Stimulated activated CD8-positive, alpha-beta memory T cell treated with anti-CD3 and anti-CD28 coated beads, Interleukin-2, amount 100 ng/mL, for 48 hours (primary cell): ENCODE results near the gene PCSK7.

Source experiments
- DNase-seq, 2 donors: peaks; one replicate each; pipeline ENCODE4 v3.0.0-alpha.2; 2020; ENCODE audit warnings: low read depth in 2 of 2

Gene PCSK7

DNA sequence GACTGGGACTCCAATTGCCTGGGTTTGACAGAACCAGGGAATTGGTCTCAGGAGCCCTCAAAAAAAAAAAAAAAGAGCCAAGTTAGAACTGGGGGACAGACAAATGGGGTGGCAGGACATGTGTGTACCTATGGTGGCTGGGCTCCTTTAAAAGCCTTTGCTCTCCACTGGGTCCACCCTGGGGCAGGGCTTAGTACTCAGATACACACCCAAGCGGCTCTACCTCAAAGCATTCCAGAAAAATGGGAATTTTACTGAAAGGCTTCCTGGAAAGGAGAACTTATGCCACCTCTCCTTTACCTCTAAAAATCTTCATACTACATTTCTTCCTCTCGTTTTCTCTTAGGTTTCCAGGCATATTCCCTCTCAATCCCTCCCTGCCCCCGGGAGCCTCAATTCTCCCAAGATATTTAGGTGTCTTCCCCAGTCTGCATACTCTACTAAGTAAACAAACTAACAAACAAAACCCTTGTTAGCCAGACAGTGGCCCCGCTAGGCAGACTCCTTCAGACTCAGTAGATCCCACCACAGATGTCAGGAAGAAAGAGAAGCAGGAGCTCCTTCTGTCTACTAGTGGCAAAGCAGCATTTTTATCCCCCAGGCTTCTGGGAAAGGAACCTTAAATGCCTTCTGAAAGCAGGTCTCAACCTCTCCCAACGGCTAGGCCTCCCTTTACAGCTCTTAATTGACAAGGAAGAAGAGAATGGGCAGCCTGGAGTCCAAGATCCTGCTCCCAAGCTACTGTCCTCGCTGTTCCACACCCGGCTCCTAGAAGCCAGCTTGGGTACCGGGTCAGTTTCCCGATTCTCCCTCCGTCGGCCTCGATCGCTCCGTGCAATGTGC is 653 bp downstream of the PCSK7 start:
- DNase-seq = no peak

DNA sequence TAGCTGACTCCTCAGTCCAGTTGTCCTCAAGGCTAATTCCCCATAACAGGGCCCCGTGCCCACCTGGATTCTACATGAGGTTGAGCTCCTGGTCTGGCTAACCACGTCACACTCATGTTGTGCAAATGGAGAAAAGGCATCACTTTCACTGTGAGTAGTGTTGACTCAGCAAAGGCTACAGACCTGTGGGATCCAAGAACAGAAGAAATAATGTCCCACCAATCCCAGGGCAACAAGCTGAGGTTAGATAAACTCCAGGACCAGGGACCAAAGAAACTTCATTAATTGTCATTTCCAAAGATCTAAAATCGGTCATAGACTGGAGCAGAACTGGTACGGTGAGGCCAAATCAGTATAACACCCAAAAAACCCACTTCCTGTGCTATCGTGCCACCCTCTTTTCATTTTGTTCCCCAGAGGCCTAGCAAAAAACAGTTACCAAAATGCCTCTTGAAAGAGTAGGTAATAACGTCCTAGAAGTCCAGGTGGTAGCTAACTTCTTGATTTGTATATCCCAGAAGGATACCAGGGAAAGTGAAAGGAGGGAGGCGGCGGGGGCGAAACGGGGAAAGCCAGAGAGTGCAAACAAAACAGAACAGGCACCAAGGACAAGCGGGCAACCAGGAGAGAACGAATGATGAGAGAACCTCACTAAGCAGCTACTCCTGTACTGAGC is 1.4 kb downstream of the PCSK7 start:
- DNase-seq = peak in 1 of 2 donors; percentile 30

GRCh38 chr11:117229931-117230285 is 2.0 kb downstream of the PCSK7 start:
- DNase-seq = no peak

DNA sequence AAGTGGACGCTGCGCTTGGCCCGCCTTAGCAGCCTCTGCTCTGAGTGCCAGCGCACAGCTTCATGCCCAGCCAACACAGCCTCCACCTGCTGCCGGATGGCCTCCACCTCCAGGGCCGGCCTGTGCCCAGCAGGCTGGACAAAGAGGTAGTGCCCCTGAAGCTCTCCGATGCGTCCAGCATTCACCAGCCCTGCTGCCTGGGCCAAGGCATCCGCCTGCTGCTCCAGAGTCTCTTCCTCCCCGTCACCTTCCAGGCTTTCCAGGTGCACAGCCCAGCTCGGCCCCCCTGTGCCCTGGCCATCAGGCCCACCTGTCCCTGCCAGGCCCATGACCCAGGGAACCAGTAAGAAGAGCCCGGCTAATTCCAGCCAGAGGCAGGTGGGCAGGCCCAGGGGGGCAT is 2.5 kb downstream of the PCSK7 start:
- DNase-seq = no peak

- no peak for DNase-seq
These were observed 3.8 kb downstream of the PCSK7 start for GRCh38 chr11:117228091-117228490.

DNA sequence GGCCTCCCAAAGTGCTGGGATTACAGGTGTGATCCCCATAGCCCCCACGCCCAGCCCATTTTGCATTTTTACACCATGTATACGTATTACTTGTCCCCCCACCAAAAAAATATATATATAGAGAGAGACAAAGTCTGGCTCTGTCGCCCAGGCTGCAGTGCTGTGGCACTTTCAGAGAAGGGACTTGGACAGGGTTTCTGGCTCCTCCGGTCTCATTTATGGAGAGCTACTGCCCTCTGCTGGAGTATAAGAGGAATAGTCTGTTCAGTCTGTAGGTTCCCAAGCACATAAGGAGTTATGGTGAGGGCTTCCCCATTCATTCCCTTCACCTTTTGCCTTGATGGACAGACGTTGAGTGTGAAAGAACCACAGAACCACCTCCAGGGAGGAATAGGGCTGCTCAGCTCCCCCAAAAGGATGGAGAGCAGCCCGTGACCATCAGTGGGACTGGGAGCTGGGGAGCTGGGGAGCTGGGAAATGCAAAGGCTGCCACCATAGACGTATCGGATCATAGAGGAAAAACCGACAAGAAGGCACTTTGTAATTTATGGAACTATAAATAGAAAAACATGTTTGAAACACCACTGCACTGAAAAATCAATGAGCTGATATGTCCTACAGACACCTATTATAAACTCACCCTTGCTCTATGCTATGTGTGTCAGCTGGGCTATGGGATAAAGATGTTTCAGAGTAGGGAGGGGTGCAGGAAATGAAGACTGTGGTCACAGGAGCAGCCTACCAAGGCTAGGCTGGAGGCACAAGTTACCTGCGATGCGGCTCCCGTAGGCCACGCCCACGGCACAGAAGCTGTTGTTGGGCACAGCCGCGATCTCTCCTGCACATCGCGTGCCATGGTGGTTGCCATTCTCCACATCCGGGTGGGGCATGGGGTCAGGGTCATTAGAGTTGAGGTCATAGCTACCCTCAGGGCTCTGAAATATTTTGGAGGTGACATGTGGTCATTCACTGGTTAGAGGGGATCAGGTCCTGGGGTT is 5.2 kb downstream of the PCSK7 start:
- no peak for DNase-seq

- no peak for DNase-seq
These were observed 6.2 kb downstream of the PCSK7 start for GRCh38 chr11:117225553-117226170.

DNA sequence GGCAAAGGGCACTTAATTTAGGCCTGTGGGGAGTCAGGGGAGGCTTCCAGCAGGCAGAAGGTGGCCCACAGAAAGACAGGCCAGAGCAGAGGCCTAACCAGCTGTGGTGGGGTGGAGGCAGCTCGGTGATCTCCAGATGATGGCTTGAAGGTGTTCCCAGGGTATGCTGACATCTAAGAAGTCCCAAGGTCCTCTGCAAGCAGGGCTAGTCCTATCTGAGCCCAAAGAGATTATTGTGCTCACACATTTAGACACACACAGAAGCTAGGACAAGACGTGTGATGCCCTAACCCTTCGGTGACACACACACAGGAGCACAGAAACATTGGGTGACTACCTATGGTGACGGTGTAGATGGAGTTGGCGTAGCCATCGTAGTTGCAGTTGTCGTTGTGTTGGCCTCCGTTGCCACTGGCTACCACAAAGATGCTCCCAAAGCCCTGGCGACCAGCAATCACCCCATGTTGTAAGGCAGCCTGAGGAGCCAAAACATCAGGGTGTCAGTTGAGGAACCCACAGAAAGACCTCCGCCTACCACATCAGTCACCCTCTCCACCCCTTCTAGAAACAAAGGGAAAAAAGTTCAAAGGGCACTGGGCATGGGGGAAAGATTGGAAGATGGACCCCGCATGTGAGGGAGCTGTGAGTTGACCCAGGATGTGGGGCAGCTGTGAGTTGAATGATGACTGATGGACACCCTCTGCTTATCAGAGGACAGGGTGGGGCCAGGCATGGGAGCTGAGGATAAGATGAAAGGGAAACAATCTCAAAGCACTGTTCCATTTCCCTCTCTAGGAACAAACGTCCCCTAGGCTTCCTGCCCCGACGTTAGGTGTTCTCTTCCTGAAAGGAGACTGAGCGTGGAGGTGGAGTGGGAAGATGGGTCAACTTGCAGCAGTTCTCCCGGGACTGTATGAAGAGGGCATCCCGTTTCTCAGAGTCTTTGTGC is 7.9 kb downstream of the PCSK7 start:
- no peak for DNase-seq

- DNase-seq = no peak
These were observed 8.7 kb downstream of the PCSK7 start for GRCh38 chr11:117222991-117223740.

- DNase-seq = no peak
These were observed 9.9 kb downstream of the PCSK7 start for GRCh38 chr11:117221775-117222517.

DNA sequence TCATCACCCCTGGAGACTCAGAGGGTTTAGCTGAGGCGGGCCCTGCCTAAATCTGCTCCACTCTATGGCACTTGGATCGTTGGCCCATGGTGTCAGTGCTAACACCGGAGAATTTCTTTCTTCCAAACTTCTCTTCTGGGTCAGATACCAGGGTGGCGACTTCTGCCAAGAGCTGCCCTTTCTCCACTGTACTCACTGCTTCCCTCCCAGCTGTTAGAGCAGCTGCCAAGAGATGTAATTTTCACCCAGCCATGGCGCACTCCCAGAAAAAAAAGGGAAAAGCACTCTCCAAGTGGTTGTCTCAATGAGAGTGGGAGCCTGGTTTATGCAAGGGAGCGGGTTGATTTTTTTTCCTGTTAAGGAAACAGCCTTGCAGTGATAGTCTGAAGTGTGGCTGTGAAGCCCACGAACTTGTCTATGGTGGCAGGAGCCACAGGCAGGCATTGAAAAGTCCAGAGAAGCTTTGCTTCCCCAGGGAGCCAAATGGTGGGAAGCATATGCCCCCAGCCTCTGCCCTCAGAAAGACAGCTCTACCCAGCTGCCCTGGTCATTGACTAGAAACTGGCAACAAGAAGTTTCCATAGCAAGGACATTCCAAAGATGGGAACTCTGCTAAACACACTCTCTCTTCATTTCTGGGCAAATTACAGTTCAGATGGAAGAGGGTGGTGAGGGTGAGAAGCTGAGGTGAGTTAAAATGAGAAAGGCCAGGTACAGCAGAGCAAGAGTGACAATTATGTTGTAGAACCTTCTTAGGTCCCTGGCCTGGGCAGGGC is 10.7 kb downstream of the PCSK7 start:
- DNase-seq = no peak

GRCh38 chr11:117220568-117220967 is 11.3 kb downstream of the PCSK7 start:
- DNase-seq = no peak

DNA sequence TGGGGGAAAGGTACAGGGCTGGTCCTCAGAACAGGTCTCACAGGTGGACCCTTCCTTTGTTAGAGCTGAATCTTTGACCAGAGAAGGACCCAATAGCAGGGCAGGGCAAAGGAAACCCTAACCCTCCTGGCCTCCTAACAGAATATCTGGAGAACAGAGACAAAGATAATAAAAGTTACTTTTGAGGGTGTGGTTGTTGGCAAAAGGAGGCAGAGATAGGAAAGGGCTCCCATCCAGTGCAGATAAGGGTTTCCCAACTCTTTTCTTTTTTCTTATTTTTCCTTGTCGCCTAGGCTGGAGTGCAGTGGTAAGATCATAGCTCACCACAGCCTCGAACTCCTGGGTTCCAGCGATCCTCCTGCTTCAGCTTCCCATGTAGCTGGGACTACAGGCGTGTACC is 11.9 kb downstream of the PCSK7 start:
- DNase-seq = no peak

DNA sequence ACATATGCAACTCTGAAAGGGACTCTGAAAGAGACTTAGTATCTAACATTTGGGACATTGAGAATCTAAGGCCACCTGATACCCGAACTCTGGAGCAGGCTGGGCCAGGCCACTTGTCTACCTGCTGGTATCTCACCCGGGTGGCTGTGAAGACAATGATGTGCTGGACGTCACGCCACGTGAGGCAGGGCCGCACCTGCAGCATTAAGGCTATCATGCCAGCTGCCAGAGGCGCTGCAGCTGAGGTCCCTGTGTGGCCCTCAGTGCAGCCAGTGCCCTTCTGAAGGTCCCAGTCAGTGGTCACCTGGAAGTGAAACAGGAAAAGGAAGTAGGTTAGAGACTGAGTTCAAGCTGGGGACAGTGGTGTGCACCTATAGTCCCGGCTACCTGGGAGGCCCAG is 12.4 kb downstream of the PCSK7 start:
- no peak for DNase-seq

DNA sequence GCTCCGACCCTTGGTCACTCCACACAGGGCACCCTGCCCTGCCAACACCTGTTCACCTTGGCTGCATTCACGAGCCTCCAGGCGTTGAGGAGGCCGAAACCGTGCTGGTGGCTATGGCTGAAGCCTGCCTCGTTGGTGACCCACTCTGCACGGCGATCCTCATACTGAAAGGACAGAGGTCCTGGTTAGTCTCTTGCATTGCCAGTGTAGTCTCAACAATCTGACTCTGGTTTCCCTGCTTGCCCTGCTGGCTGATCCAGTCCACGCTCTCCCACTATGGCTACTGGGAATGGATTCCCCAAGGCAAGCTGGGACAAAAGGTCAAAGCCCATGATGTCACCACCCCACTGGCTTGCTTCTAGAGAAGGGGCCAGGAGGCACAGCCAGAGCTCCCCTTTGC is 12.9 kb downstream of the PCSK7 start:
- no peak for DNase-seq

DNA sequence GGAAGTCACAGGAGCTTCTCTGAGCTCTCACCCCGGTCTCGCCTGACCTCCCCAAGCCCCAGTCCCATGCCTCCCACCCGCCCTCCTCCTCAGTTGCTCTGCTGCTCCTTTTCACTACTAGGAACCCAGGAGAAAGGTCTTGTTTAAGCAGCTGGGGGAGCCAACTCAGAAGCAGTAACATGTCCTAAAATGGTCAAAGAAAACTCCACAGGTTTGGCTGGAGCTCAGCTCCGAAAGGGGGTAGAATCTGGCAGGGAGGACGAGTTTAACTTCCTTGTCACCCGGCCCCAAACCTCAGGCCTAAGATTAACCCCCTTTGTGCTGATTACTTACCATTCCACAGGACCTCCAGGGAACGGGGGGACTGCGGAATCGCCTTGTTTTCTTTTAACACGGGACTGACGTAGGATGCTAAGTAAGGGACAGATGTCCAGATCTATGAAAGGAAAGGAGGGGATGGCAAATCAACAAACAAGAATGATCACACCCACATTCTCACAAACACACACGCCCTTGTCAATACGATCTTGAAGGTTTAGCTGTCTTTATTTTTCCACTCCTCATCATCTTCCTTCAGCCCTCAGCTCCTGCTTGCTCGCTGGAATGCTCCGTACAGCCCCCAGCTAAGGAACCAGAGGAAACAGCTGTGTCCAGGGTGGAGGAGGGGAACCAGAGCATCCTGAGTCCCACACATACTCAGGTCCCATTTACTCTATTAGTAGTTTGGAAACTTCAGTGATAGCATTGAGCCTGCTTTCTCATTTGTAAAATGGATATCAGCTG is 13.5 kb downstream of the PCSK7 start:
- DNase-seq = no peak
